Loucy (cell line): ENCODE results near the gene FGFR2.

Experiments
- EZH2phosphoT487 ChIP-seq: fragments of 200-600 bp; IDR thresholded peaks from 2 replicates; pipeline ENCODE4 v1.6.1; 2018; ENCODE audit warnings: antibody characterized with exemption, mild to moderate bottlenecking, moderate library complexity, borderline replicate concordance
- TF ChIP-seq, protein P1 (sequence below): fragments of 200-600 bp; sonication (generic); conservative IDR thresholded peaks from 2 replicates; pipeline ENCODE4 v1.5.1; 2014; ENCODE audit warnings: mild to moderate bottlenecking, antibody characterized with exemption, low read length

DNA sequence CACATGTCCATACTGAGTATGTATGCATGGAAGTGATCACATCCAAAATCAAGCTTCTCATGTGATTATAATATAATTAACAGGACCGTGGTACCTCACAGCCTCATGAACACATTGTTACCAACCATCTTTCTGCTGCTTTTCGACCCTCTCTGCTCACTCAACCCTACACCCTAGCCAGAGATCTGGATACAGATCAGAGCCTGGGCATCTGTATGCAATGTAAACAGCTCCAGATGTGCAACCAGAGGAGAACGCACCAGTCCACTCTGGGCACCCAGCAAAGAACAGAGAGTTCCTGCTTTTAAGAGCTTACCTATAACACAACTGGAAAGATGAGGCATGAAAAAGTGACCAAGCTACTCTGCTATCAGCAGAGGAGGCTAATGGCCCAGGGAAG lies 145.1 kb downstream of the FGFR2 start:
- TF ChIP-seq, protein P1, sequence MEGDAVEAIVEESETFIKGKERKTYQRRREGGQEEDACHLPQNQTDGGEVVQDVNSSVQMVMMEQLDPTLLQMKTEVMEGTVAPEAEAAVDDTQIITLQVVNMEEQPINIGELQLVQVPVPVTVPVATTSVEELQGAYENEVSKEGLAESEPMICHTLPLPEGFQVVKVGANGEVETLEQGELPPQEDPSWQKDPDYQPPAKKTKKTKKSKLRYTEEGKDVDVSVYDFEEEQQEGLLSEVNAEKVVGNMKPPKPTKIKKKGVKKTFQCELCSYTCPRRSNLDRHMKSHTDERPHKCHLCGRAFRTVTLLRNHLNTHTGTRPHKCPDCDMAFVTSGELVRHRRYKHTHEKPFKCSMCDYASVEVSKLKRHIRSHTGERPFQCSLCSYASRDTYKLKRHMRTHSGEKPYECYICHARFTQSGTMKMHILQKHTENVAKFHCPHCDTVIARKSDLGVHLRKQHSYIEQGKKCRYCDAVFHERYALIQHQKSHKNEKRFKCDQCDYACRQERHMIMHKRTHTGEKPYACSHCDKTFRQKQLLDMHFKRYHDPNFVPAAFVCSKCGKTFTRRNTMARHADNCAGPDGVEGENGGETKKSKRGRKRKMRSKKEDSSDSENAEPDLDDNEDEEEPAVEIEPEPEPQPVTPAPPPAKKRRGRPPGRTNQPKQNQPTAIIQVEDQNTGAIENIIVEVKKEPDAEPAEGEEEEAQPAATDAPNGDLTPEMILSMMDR: no peak
- TF ChIP-seq EZH2phosphoT487: no peak
